Fibroblast of the aortic adventitia (primary cell): Measurements from ENCODE around the gene KRT39. TPM values are rescaled to one million over a fixed set of nuclear protein-coding genes. Genes with fewer than 3 reads are reported as not detected.

ENCODE experiments used
- DNase-seq: peaks from one replicate; pipeline ENCODE4 v3.0.0-alpha.2; 2010; ENCODE audit warnings: low read depth
- H3K4me3 ChIP-seq: 2 replicates; pipeline ENCODE4 v1.5.1; 2011; ENCODE audit warnings: low read depth, mild to moderate bottlenecking, control low read depth, low read length, moderate library complexity
- total RNA-seq: library from RNA; depleted of rRNA; stranded (reverse); fragments of >200 nt; gene quantifications from 2 replicates; pipeline ENCODE4 v1.2.3, GENCODE V29; 2012; ENCODE audit warnings: low replicate concordance
- TF ChIP-seq, protein P1 (sequence below): IDR thresholded peaks from 2 replicates; pipeline ENCODE4 v1.5.1; 2011; ENCODE audit warnings: mild to moderate bottlenecking, low read length, control low read depth, inconsistent platforms; ENCODE audit not compliant: insufficient read depth

Gene KRT39
- total RNA-seq, 1 donor, result not detected

DNA sequence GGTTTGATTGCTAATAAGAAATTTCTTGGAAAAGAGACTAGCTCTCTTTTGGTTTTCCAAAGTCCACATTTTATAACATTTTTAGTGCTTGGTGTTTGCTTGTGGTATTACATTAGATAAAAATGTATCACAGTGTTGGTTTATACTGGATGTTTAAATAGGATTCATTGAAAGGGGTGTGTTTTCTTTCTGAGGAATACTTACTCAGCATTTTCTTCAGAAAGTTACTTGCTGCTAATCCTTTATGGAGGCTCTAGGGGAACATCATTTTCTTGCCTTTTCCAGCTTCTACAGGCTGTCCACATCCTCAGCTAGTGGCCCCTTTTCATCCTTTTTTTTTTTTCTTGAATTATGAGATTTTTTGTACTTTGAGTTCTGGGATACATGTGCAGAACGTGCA, 834 bp upstream of the KRT39 start:
- no peak for DNase-seq

DNA sequence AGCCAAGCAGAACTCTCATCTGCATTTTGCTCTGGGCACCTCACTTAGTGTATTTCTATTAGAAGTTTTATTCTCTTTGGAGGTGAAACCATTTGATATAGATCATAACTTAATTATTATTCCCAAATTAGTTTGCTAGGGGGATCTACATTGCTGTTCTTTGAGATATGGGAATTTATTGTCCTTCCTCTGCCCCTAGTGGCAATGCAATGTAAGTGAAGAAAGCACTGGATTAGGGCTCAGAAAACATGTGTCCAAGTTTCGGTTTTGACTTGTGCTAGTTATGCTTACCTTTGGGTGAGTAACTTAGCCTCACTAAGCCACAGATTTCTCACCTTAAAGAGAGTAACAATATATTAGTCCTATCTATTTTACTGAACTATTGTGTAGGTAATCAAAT, 2.9 kb downstream of the KRT39 start:
- DNase-seq, result peak; percentile 49
- TF ChIP-seq, protein P1, sequence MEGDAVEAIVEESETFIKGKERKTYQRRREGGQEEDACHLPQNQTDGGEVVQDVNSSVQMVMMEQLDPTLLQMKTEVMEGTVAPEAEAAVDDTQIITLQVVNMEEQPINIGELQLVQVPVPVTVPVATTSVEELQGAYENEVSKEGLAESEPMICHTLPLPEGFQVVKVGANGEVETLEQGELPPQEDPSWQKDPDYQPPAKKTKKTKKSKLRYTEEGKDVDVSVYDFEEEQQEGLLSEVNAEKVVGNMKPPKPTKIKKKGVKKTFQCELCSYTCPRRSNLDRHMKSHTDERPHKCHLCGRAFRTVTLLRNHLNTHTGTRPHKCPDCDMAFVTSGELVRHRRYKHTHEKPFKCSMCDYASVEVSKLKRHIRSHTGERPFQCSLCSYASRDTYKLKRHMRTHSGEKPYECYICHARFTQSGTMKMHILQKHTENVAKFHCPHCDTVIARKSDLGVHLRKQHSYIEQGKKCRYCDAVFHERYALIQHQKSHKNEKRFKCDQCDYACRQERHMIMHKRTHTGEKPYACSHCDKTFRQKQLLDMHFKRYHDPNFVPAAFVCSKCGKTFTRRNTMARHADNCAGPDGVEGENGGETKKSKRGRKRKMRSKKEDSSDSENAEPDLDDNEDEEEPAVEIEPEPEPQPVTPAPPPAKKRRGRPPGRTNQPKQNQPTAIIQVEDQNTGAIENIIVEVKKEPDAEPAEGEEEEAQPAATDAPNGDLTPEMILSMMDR, result peak; percentile 83
- H3K4me3 ChIP-seq, result no peak overlapping the region

More for the DNA sequence above, 834 bp upstream of the KRT39 start:
- H3K4me3 ChIP-seq, result no peak overlapping the region
- TF ChIP-seq, protein P1, result no peak

DNA sequence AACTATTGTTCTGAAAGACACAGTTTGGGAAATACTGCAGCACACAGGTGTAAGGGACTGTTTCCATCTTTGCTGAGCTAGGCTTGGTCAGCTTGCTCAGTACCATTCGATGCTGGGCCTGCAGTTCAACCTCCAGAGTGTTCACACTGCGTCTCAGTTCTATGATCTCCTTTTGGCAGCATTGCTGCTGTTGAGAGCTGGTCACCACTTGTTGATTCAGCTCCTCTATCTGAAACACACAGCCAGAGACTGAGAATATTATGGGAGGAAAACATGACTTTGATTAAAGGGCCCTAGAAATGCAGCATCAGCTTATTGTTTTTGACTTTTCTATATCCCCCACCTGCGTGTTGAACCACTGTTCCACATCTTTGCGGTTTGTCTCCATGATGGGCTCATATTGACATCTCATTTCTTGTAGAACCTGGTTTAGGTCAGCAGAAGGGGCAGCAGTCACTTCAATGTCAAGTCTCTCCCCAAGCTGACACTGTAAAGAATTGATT, 4.6 kb downstream of the KRT39 start:
- no peak overlapping the region for H3K4me3 ChIP-seq
- TF ChIP-seq, protein P1, result no peak
- no peak for DNase-seq

DNA sequence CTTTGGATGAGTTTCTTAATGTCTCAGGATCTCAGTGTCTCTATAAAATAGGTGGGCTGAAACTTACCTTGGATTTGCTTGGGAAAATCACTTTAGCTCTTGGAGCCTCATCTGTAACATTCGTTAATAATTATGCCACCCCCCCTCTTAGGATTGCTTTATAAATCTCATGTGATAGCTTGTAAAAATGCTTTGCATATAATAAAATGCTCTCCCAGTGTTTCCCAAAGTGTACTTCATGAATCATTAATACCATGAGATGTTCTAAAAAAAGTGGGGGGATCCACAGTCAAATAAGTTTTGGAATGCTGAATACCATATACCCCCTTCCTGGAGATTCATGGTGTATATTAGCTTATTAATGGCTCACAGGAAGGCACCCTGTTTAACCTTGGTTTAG, 5.2 kb downstream of the KRT39 start:
- DNase-seq, result no peak
- TF ChIP-seq, protein P1, result no peak
- no peak overlapping the region for H3K4me3 ChIP-seq

DNA sequence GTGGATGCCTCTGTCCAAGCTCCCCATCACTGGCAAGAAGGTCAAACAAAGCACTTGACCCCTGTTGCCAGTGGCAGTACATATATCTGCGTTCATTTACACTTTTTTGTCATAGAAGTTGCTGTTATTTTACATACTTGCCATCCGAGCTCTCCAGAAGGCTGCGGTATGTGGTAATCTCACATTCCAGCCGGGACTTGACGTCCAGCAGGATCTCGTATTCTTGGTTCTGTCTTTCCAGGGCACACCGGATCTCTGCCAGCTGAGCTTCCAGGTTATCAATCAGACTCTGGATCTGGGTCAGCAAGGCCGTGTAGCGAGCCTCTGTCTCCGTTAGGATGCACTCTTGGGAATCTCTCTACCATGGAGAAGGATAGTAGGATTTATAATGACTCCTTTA, 6.6 kb downstream of the KRT39 start:
- DNase-seq, result peak; percentile 44
- no peak overlapping the region for H3K4me3 ChIP-seq
- TF ChIP-seq, protein P1, result no peak

DNA sequence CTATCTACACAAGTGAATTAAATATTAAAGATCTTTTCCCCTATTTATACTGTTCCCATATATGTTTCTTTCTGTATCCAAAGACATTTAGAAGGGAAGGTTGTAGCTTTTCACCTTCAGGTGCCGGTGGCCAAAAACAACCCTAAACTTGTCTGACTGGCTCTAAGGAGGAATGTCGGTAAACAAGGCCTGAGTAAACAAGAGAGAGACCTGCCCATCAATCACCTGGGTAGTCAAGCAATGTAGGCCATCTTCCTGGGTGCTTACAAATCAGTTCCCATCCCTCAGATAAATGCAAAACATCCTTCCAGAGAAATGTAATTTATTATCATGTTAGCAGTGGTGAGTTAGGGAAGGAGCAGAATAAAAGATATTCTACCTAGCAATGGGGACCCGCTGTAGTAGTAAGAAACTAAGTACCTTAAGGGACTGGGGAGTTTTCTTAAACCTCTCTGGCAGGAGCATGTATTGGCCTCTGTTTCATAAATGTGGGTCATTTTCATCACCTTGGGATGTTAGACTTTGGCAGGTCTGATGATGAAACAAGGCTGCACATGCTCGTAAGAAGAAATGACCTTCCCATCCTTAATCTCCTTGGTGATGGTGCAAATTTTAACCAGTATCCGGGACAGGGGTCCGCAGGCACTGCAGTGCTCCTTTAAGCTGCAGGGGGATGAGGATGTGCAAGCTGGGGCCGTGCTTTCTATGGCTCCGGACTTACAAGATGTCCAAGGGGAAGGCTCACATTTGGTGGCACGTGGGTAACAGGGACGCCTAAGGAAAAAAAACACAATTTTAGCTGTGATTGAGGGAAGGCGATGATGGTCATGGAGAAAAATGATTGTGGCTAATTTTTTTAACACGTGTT, 8.4 kb downstream of the KRT39 start:
- TF ChIP-seq, protein P1, result no peak
- DNase-seq, result no peak
- H3K4me3 ChIP-seq, result no peak overlapping the region
